IPS DF 4.7 (cell line): Measurements from ENCODE around the gene UBR1.
"Not testable (repeated sequence)": the region's sequence is repeated elsewhere in the genome, so short reads cannot be mapped to it uniquely, and the experiment has no call there.

Experiments used
- DNase-seq: peaks from one replicate; pipeline ENCODE4 v3.0.0-alpha.2; 2013; ENCODE audit warnings: low spot score; ENCODE audit errors: extremely low read depth

UBR1 gene

GRCh38 chr15:42974202-42974862 lies 131.5 kb downstream of the UBR1 start:
- DNase-seq = no peak

GRCh38 chr15:42973114-42973513 lies 132.7 kb downstream of the UBR1 start:
- no peak for DNase-seq

- DNase-seq = no peak
These were observed 134.0 kb downstream of the UBR1 start for GRCh38 chr15:42971830-42972229.

- DNase-seq = no peak
These were observed 141.4 kb downstream of the UBR1 start for GRCh38 chr15:42964476-42964875.

GRCh38 chr15:42955518-42955917 lies 150.3 kb downstream of the UBR1 start:
- DNase-seq = no peak

- DNase-seq = no peak
These were observed 151.5 kb downstream of the UBR1 start for GRCh38 chr15:42954291-42954690.

GRCh38 chr15:42948898-42949297 lies 156.9 kb downstream of the UBR1 start:
- not testable (repeated sequence) for DNase-seq

- no peak for DNase-seq
These were observed 165.3 kb downstream of the UBR1 start for GRCh38 chr15:42940527-42940926.

GRCh38 chr15:42939841-42940240 lies 166.0 kb downstream of the UBR1 start:
- DNase-seq = no peak

GRCh38 chr15:42937143-42937542 lies 168.7 kb downstream of the UBR1 start:
- DNase-seq = no peak

GRCh38 chr15:42933886-42934667 lies 171.8 kb downstream of the UBR1 start:
- no peak for DNase-seq

- no peak for DNase-seq
These were observed 172.9 kb downstream of the UBR1 start for GRCh38 chr15:42932833-42933515.

- DNase-seq = no peak
These were observed 173.9 kb downstream of the UBR1 start for GRCh38 chr15:42931702-42932486.

- no peak for DNase-seq
These were observed 176.5 kb downstream of the UBR1 start for GRCh38 chr15:42929306-42929848.

- DNase-seq = no peak
These were observed 184.5 kb downstream of the UBR1 start for GRCh38 chr15:42921342-42921731.

GRCh38 chr15:42920519-42921341 lies 185.1 kb downstream of the UBR1 start, which contains the start of gene TTBK2:
TSS of gene TTBK2 (minus strand) at chr15:42920778. CDS start at chr15:42878617, 42,161 bp downstream.
- peak; percentile 95 for DNase-seq

- DNase-seq = no peak
These were observed 185.9 kb downstream of the UBR1 start for GRCh38 chr15:42919799-42920518.

- DNase-seq = no peak
These were observed 186.5 kb downstream of the UBR1 start for GRCh38 chr15:42919308-42919707.

GRCh38 chr15:42918047-42918446 lies 187.8 kb downstream of the UBR1 start:
- no peak for DNase-seq
